RWPE1 (cell line): ENCODE measurements around the gene CNGA1.

Experiments
- CTCF ChIA-PET: fragments of 350-600 bp; sonication (Branson Sonifier 250); formaldehyde crosslinking; extraction: SDS; loops from one replicate; lab custom pipeline; 2021; lab: Yijun Ruan, JAX
- POLR2A ChIA-PET: fragments of 400-600 bp; formaldehyde crosslinking; extraction: SDS; loops from one replicate; lab custom pipeline; 2020; ENCODE audit warnings: antibody characterized with exemption; ENCODE audit not compliant: low non-redundant PET; lab: Yijun Ruan, JAX
- DNase-seq: peaks from one replicate; pipeline ENCODE4 v3.0.0; 2012; ENCODE audit warnings: low spot score
- H3K27ac ChIP-seq: fragments of 450-650 bp; 2 replicates; pipeline ENCODE4 v1.5.1; 2017
- TF ChIP-seq, protein P1 (sequence below): fragments of 450-650 bp; conservative IDR thresholded peaks from 2 replicates; pipeline ENCODE4 v1.5.1; 2017; ENCODE audit warnings: low read depth, mild to moderate bottlenecking

The CNGA1 gene

GRCh38 chr4:48049483-48049882 lies 33.0 kb upstream of the CNGA1 start:
- ChIA-PET CTCF (no interaction called here), POLR2A (no interaction called here)
- no peak for DNase-seq
- TF ChIP-seq, protein P1, sequence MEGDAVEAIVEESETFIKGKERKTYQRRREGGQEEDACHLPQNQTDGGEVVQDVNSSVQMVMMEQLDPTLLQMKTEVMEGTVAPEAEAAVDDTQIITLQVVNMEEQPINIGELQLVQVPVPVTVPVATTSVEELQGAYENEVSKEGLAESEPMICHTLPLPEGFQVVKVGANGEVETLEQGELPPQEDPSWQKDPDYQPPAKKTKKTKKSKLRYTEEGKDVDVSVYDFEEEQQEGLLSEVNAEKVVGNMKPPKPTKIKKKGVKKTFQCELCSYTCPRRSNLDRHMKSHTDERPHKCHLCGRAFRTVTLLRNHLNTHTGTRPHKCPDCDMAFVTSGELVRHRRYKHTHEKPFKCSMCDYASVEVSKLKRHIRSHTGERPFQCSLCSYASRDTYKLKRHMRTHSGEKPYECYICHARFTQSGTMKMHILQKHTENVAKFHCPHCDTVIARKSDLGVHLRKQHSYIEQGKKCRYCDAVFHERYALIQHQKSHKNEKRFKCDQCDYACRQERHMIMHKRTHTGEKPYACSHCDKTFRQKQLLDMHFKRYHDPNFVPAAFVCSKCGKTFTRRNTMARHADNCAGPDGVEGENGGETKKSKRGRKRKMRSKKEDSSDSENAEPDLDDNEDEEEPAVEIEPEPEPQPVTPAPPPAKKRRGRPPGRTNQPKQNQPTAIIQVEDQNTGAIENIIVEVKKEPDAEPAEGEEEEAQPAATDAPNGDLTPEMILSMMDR: no peak
- no peak overlapping the region for H3K27ac ChIP-seq

DNA sequence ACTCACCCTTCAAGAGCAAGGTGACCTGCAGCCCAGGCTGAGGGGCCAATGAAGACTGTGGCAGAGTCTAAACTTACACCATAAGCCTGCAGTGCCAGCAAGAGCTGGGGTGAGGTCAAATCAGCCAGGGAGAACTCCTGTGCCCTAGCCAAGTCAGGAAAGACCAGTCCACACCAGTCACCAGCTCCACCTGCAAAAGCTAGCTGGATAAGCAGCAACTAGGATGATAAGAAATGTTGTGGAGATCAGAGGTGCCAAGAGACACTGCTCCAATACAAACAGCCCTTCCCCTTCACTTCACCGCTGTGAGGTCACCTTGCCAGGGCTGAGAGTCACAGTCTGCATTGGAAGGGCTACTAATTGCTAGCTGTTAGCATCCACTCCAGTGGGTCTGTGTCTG lies 31.4 kb upstream of the CNGA1 start:
- ChIA-PET POLR2A (no interaction called here), CTCF (interaction anchor here (0.5 kb wide), 1 partner anchor 61 kb away, joined by 3 read pairs; no protein-coding TSS in a partner anchor)
- H3K27ac ChIP-seq: no peak overlapping the region
- DNase-seq: no peak
- TF ChIP-seq, protein P1: no peak

GRCh38 chr4:48047421-48047844 lies 31.0 kb upstream of the CNGA1 start:
- POLR2A ChIA-PET: no interaction called here
- no peak overlapping the region for H3K27ac ChIP-seq
- no peak for DNase-seq
- CTCF ChIA-PET: interaction anchor here (0.5 to 0.7 kb wide), 2 partner anchors 13 to 61 kb away, joined by 3 read pairs; no protein-coding TSS in a partner anchor
- TF ChIP-seq, protein P1: no peak

DNA sequence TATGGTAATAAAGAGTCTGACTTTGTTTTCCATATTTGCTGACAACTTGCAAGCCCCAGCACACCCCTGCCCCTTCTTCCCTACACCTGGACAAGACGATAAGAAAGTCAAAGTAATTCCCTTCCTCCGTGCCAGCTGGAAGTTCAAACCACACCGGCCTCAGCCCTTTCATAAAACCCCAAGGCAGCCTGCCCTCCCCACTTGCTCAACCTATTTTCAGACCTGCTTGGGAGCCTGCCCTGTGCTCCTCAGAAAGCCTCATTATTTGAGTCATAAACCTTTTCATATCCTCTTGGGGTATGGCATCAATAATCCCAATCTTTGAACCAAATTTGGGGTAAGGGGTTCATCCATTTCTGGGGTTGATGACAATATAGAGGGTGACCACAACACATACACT lies 29.6 kb upstream of the CNGA1 start:
- TF ChIP-seq, protein P1: no peak
- POLR2A ChIA-PET: no interaction called here
- no peak for DNase-seq
- no peak overlapping the region for H3K27ac ChIP-seq
- CTCF ChIA-PET: no interaction called here

GRCh38 chr4:48044298-48044697 lies 27.8 kb upstream of the CNGA1 start:
- CTCF ChIA-PET: interaction anchor here (0.6 kb wide), 1 partner anchor 28 kb away, joined by 4 read pairs; no protein-coding TSS in a partner anchor
- no peak overlapping the region for H3K27ac ChIP-seq
- no peak for DNase-seq
- POLR2A ChIA-PET: interaction anchor here (0.6 kb wide), 1 partner anchor 581 kb away, joined by 3 read pairs; the partner anchor contains the start of gene COMMD8
- TF ChIP-seq, protein P1: no peak

GRCh38 chr4:48043504-48043903 lies 27.0 kb upstream of the CNGA1 start:
- DNase-seq: no peak
- TF ChIP-seq, protein P1: no peak
- ChIA-PET CTCF (no interaction called here), POLR2A (no interaction called here)
- H3K27ac ChIP-seq: no peak overlapping the region
